Activated T-cell treated with anti-CD3 and anti-CD28 coated beads for 48 hours (primary cell): Measurements from ENCODE around the gene TUBGCP2.
A peak's percentile ranks its signal among the peaks of the same experiment; 100 is the strongest.
"Not testable (repeated sequence)": the region's sequence is repeated elsewhere in the genome, so short reads cannot be mapped to it uniquely, and the experiment has no call there.

ENCODE experiments used
- DNase-seq: peaks from one replicate; pipeline ENCODE4 v3.0.0-alpha.2; 2020; ENCODE audit warnings: low read depth

Gene TUBGCP2

GRCh38 chr10:133246236-133246626 lies 62.4 kb downstream of the TUBGCP2 start:
- DNase-seq: no peak

GRCh38 chr10:133245439-133246235 lies 63.0 kb downstream of the TUBGCP2 start:
- DNase-seq: no peak

GRCh38 chr10:133243593-133243992 lies 65.1 kb downstream of the TUBGCP2 start:
- DNase-seq: no peak

- DNase-seq: no peak
Measured at GRCh38 chr10:133242611-133243356, 65.9 kb downstream of the TUBGCP2 start.

GRCh38 chr10:133241501-133242205 lies 67.0 kb downstream of the TUBGCP2 start:
- DNase-seq: no peak

- DNase-seq: no peak
Measured at GRCh38 chr10:133239990-133240389, 68.7 kb downstream of the TUBGCP2 start.

- DNase-seq: no peak
Measured at GRCh38 chr10:133238466-133238804, 70.2 kb downstream of the TUBGCP2 start.

- DNase-seq: no peak
Measured at GRCh38 chr10:133237588-133238465, 70.8 kb downstream of the TUBGCP2 start, which contains the start of gene VENTX. Gene VENTX, plus strand, starts transcription at chr10:133237855. Its CDS starts 60 bp downstream, at chr10:133237915.

GRCh38 chr10:133237241-133237587 lies 71.5 kb downstream of the TUBGCP2 start:
- DNase-seq: no peak

- DNase-seq: no peak
Measured at GRCh38 chr10:133236401-133237240, 72.1 kb downstream of the TUBGCP2 start.

- DNase-seq: no peak
Measured at GRCh38 chr10:133235932-133236331, 72.7 kb downstream of the TUBGCP2 start.

- DNase-seq: no peak
Measured at GRCh38 chr10:133235265-133235855, 73.3 kb downstream of the TUBGCP2 start.

- not testable (repeated sequence) for DNase-seq
Measured at GRCh38 chr10:133234796-133235195, 73.9 kb downstream of the TUBGCP2 start.

GRCh38 chr10:133231946-133232574 lies 76.6 kb downstream of the TUBGCP2 start:
- DNase-seq: no peak

GRCh38 chr10:133231244-133231945 lies 77.3 kb downstream of the TUBGCP2 start:
- no peak for DNase-seq

GRCh38 chr10:133230387-133231195 lies 78.1 kb downstream of the TUBGCP2 start:
- peak; percentile 20 for DNase-seq

GRCh38 chr10:133230044-133230361 lies 78.7 kb downstream of the TUBGCP2 start, which contains the start of gene UTF1:
Gene UTF1, plus strand, starts transcription at chr10:133230217. Its CDS starts 72 bp downstream, at chr10:133230289.
- DNase-seq: no peak

GRCh38 chr10:133229265-133230043 lies 79.2 kb downstream of the TUBGCP2 start:
- DNase-seq: no peak
